SK-N-SH treated with all-trans-retinoic acid at 6 μM for 48 hours (cell line): ENCODE measurements around the gene CNIH1.
A peak's percentile ranks its signal among the peaks of the same experiment; 100 is the strongest.

Experiments
- ATAC-seq: fragments of 200-7000 bp; cut with Tn5 transposase; 3 replicates; pipeline ENCODE4 v1.9.1; 2020; ENCODE audit warnings: mild to moderate bottlenecking, moderate library complexity
- ARNTL ChIP-seq: fragments of 450-650 bp; formaldehyde crosslinking; IDR thresholded peaks from 2 replicates; pipeline ENCODE4 v1.5.0; 2020; ENCODE audit warnings: low read depth, mild to moderate bottlenecking, moderate library complexity, borderline replicate concordance
- CREB5 ChIP-seq: fragments of 250-450 bp; sonication (Bioruptor Pico); IDR thresholded peaks from 2 replicates; pipeline ENCODE4 v1.5.1; 2020; ENCODE audit warnings: low read depth, mild to moderate bottlenecking, moderate library complexity
- CSDC2 ChIP-seq: fragments of 250-450 bp; sonication (Bioruptor Pico); IDR thresholded peaks from 2 replicates; pipeline ENCODE4 v1.5.0; 2020; ENCODE audit warnings: mild to moderate bottlenecking, moderate library complexity
- ESRRG ChIP-seq: fragments of 250-450 bp; sonication (Bioruptor Pico); IDR thresholded peaks from 2 replicates; pipeline ENCODE4 v1.6.1; 2021; ENCODE audit warnings: mild to moderate bottlenecking
- GLIS3 ChIP-seq: fragments of 250-450 bp; sonication (Bioruptor Pico); IDR thresholded peaks from 2 replicates; pipeline ENCODE4 v1.5.0; 2020; ENCODE audit warnings: mild to moderate bottlenecking, moderate library complexity
- OSR1 ChIP-seq: fragments of 250-450 bp; sonication (Bioruptor Pico); IDR thresholded peaks from 2 replicates; pipeline ENCODE4 v1.8.0; 2022; ENCODE audit warnings: moderate library complexity, mild to moderate bottlenecking, inconsistent platforms
- PPARA ChIP-seq: fragments of 250-450 bp; sonication (Bioruptor Pico); IDR thresholded peaks from 2 replicates; pipeline ENCODE4 v1.5.0; 2020; ENCODE audit warnings: mild to moderate bottlenecking, borderline replicate concordance
- RARB ChIP-seq: fragments of 250-450 bp; sonication (Bioruptor Pico); IDR thresholded peaks from 2 replicates; pipeline ENCODE4 v1.8.0; 2021; ENCODE audit warnings: mild to moderate bottlenecking, moderate library complexity
- SNAI2 ChIP-seq: fragments of 250-450 bp; sonication (Bioruptor Pico); IDR thresholded peaks from 2 replicates; pipeline ENCODE4 v1.5.0; 2020; ENCODE audit warnings: mild to moderate bottlenecking, moderate library complexity
- TCF4 ChIP-seq: fragments of 250-450 bp; sonication (Bioruptor Pico); IDR thresholded peaks from 2 replicates; pipeline ENCODE4 v1.8.0; 2021; ENCODE audit warnings: mild to moderate bottlenecking, moderate library complexity, borderline replicate concordance
- ZFP3 ChIP-seq: fragments of 250-450 bp; sonication (Bioruptor Pico); IDR thresholded peaks from 2 replicates; pipeline ENCODE4 v1.5.0; 2020; ENCODE audit warnings: mild to moderate bottlenecking, moderate library complexity
- ZFP30 ChIP-seq: fragments of 450-650 bp; formaldehyde crosslinking; IDR thresholded peaks from 2 replicates; pipeline ENCODE4 v1.5.0; 2022; ENCODE audit warnings: mild to moderate bottlenecking, moderate library complexity
- ZNF70 ChIP-seq: fragments of 450-650 bp; formaldehyde crosslinking; IDR thresholded peaks from 2 replicates; pipeline ENCODE4 v1.5.0; 2020; ENCODE audit warnings: mild to moderate bottlenecking, moderate library complexity
- ZNF8 ChIP-seq: fragments of 450-650 bp; formaldehyde crosslinking; IDR thresholded peaks from 2 replicates; pipeline ENCODE4 v1.5.0; 2020; ENCODE audit warnings: mild to moderate bottlenecking, moderate library complexity
- TF ChIP-seq, protein P1 (sequence below): fragments of 250-450 bp; sonication (Bioruptor Pico); IDR thresholded peaks from 2 replicates; pipeline ENCODE4 v1.5.0; 2020; ENCODE audit warnings: mild to moderate bottlenecking, moderate library complexity
- TF ChIP-seq, protein P2 (sequence below): fragments of 250-450 bp; sonication (Bioruptor Pico); IDR thresholded peaks from 2 replicates; pipeline ENCODE4 v1.5.1; 2021; ENCODE audit warnings: mild to moderate bottlenecking, moderate library complexity
- TF ChIP-seq, protein P3 (sequence below): fragments of 250-450 bp; sonication (Bioruptor Pico); IDR thresholded peaks from 2 replicates; pipeline ENCODE4 v1.8.0; 2020; ENCODE audit warnings: mild to moderate bottlenecking, moderate library complexity, borderline replicate concordance

Gene CNIH1

GRCh38 chr14:54450535-54450934, 9.4 kb upstream of the CNIH1 start (continued):
- TF ChIP-seq, protein P1, sequence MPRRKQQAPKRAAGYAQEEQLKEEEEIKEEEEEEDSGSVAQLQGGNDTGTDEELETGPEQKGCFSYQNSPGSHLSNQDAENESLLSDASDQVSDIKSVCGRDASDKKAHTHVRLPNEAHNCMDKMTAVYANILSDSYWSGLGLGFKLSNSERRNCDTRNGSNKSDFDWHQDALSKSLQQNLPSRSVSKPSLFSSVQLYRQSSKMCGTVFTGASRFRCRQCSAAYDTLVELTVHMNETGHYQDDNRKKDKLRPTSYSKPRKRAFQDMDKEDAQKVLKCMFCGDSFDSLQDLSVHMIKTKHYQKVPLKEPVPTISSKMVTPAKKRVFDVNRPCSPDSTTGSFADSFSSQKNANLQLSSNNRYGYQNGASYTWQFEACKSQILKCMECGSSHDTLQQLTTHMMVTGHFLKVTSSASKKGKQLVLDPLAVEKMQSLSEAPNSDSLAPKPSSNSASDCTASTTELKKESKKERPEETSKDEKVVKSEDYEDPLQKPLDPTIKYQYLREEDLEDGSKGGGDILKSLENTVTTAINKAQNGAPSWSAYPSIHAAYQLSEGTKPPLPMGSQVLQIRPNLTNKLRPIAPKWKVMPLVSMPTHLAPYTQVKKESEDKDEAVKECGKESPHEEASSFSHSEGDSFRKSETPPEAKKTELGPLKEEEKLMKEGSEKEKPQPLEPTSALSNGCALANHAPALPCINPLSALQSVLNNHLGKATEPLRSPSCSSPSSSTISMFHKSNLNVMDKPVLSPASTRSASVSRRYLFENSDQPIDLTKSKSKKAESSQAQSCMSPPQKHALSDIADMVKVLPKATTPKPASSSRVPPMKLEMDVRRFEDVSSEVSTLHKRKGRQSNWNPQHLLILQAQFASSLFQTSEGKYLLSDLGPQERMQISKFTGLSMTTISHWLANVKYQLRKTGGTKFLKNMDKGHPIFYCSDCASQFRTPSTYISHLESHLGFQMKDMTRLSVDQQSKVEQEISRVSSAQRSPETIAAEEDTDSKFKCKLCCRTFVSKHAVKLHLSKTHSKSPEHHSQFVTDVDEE, result no peak
- no peak for TF ChIP-seq ZFP3 (CRISPR knock-in tag)
- TF ChIP-seq, protein P2, sequence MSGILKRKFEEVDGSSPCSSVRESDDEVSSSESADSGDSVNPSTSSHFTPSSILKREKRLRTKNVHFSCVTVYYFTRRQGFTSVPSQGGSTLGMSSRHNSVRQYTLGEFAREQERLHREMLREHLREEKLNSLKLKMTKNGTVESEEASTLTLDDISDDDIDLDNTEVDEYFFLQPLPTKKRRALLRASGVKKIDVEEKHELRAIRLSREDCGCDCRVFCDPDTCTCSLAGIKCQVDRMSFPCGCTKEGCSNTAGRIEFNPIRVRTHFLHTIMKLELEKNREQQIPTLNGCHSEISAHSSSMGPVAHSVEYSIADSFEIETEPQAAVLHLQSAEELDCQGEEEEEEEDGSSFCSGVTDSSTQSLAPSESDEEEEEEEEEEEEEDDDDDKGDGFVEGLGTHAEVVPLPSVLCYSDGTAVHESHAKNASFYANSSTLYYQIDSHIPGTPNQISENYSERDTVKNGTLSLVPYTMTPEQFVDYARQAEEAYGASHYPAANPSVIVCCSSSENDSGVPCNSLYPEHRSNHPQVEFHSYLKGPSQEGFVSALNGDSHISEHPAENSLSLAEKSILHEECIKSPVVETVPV (CRISPR knock-in tag), result no peak
- TF ChIP-seq PPARA (CRISPR knock-in tag), result no peak
- TF ChIP-seq CSDC2 (CRISPR knock-in tag), result no peak
- no peak for TF ChIP-seq OSR1 (CRISPR knock-in tag)

DNA sequence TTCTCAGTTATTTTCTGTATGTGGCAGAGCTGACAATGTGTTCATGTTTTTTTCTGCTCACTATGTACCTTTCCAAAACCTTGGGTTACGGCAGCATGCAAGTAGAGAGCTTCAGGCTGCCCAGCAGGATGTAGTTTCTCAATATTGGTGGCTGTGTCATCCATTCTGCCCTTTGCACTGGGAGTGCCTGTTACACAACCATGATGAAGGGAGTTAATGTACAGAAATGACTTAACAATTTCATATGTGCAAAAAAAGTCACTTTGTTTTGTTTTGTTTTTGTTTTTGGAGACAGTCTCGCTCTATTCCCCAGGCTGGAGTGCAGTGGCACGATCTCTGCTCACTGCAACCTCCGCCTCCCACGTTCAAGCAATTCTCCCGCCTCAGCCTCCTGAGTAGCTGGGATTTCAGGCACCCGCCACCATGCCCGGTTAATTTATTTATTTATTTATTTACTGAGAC, 6.1 kb upstream of the CNIH1 start:
- ATAC-seq, result no peak
- TF ChIP-seq RARB, result no peak
- TF ChIP-seq ESRRG (CRISPR knock-in tag), result no peak
- no peak for TF ChIP-seq ZNF70 (CRISPR knock-in tag)
- TF ChIP-seq, protein P3, sequence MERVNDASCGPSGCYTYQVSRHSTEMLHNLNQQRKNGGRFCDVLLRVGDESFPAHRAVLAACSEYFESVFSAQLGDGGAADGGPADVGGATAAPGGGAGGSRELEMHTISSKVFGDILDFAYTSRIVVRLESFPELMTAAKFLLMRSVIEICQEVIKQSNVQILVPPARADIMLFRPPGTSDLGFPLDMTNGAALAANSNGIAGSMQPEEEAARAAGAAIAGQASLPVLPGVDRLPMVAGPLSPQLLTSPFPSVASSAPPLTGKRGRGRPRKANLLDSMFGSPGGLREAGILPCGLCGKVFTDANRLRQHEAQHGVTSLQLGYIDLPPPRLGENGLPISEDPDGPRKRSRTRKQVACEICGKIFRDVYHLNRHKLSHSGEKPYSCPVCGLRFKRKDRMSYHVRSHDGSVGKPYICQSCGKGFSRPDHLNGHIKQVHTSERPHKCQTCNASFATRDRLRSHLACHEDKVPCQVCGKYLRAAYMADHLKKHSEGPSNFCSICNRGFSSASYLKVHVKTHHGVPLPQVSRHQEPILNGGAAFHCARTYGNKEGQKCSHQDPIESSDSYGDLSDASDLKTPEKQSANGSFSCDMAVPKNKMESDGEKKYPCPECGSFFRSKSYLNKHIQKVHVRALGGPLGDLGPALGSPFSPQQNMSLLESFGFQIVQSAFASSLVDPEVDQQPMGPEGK (CRISPR knock-in tag), result no peak
- no peak for TF ChIP-seq GLIS3 (CRISPR knock-in tag)
- no peak for TF ChIP-seq PPARA (CRISPR knock-in tag)
- TF ChIP-seq ZFP30, result no peak
- TF ChIP-seq, protein P2 (CRISPR knock-in tag), result no peak
- no peak for TF ChIP-seq ARNTL (CRISPR knock-in tag)
- no peak for TF ChIP-seq CREB5 (CRISPR knock-in tag)

- ATAC-seq, result peak; percentile 40
- TF ChIP-seq ZNF70 (CRISPR knock-in tag) (no peak), CSDC2 (CRISPR knock-in tag) (no peak), ZNF8 (CRISPR knock-in tag) (no peak), ESRRG (CRISPR knock-in tag) (no peak), TCF4 (CRISPR knock-in tag) (no peak), SNAI2 (CRISPR knock-in tag) (no peak)
- TF ChIP-seq, protein P1, result no peak
- TF ChIP-seq, protein P3 (CRISPR knock-in tag), result no peak
Measured at GRCh38 chr14:54446161-54446693, 5.1 kb upstream of the CNIH1 start.
